WI38 (cell line): ENCODE results near the gene TESK1.
"Not testable (repeated sequence)": the region's sequence is repeated elsewhere in the genome, so short reads cannot be mapped to it uniquely, and the experiment has no call there.

ENCODE experiments used
- H3K4me3 ChIP-seq: 2 replicates; pipeline ENCODE4 v1.5.1; 2011; ENCODE audit warnings: low read depth, mild to moderate bottlenecking, control low read depth, low read length
- TF ChIP-seq, protein P1 (sequence below): IDR thresholded peaks from 2 replicates; pipeline ENCODE4 v1.5.1; 2012; ENCODE audit warnings: low read depth, mild to moderate bottlenecking, control low read depth, low read length

The TESK1 gene

DNA sequence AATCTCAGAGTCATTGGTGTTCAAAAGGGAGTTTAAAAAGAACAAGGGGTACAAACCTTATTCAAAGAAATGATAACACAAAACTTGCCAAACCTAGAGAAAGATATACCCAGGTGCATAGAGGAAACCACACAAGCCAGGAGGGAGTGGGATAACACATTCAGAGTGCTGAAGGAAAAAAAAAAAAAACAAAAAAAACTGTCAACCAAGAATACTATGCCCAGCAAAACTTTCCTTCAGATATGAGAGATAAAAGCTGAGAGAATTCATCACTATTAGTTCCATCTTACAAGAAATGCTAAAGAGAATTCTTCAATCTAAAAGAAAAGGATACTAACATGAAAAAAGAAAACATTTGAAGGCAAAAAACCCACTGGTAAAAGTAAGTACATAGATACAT, 11.5 kb upstream of the TESK1 start:
- TF ChIP-seq, protein P1, sequence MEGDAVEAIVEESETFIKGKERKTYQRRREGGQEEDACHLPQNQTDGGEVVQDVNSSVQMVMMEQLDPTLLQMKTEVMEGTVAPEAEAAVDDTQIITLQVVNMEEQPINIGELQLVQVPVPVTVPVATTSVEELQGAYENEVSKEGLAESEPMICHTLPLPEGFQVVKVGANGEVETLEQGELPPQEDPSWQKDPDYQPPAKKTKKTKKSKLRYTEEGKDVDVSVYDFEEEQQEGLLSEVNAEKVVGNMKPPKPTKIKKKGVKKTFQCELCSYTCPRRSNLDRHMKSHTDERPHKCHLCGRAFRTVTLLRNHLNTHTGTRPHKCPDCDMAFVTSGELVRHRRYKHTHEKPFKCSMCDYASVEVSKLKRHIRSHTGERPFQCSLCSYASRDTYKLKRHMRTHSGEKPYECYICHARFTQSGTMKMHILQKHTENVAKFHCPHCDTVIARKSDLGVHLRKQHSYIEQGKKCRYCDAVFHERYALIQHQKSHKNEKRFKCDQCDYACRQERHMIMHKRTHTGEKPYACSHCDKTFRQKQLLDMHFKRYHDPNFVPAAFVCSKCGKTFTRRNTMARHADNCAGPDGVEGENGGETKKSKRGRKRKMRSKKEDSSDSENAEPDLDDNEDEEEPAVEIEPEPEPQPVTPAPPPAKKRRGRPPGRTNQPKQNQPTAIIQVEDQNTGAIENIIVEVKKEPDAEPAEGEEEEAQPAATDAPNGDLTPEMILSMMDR: no peak
- no peak overlapping the region for H3K4me3 ChIP-seq

DNA sequence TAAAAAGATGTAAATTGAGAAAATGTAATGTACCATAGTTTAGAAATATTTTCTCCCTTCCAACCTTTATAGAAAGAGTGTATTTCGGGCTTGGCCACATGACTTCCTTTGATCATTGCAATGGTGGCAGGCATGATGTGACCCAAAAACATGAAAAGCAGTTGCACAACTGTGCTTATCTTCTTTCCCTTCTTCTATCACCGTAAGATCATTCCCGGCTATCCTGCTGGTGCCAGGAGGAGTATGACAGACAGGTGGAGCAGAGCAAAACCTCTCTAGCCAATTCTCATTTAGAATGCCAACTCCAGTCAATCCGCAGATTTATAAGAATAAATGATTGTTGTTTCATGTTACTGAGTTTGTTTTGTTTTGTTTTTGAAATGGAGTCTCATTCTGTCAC, 10.6 kb upstream of the TESK1 start:
- TF ChIP-seq, protein P1: no peak
- H3K4me3 ChIP-seq: no peak overlapping the region

DNA sequence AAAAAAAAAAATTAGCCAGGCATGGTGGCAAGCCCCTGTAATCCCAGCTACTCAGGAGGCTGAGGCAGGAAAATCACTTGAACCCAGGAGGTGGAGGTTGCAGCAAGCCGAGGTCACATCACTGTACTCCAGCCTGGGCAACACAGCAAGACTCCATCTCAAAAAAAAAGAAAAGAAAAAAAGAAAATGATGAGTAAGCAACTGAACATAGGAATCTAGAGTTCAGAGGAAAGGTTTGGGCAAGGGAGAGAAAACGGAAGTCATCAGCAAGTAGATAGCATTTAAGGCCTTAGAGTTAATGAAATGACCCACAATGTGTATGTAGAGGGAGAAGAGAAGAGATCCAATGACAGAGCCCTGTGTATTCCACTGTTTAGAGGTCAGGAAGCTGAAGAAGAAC, 8.2 kb upstream of the TESK1 start:
- H3K4me3 ChIP-seq: not testable (repeated sequence)

DNA sequence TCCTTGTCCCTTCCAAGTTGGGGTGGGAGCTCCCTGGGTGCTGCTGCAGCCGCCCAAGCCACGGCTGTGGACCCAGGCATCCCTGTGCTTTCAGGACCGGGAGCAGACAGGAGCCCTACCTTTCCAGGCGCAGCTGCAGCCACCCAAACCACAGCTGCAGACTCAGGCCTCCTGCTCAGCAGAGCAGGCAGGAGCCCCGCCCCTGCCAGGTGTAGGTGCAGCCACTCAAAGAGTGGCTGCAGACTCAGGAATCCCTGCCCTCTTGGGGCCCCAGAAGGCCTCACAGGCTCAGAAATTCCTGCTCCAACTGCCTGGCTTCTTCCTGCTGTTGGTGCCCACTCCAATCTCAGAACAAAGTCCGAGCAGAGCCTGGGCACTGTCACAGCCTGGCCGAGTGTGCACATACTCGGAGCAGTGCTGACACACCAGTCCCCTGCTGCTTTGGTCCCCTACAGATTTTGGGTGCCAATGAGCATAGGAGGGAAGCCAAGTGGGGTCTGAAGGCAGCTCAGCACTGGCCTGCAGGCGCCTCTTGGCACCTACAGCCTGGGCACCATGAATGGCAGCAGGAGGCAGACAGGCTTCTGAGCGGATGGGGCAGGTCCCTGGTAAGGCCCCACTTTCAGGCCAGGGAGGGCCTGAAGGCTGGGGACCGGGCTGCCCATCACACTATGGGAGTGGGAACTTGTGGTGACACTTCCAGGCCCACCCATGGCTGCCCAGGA, 6.0 kb upstream of the TESK1 start:
- TF ChIP-seq, protein P1: no peak
- no peak overlapping the region for H3K4me3 ChIP-seq

DNA sequence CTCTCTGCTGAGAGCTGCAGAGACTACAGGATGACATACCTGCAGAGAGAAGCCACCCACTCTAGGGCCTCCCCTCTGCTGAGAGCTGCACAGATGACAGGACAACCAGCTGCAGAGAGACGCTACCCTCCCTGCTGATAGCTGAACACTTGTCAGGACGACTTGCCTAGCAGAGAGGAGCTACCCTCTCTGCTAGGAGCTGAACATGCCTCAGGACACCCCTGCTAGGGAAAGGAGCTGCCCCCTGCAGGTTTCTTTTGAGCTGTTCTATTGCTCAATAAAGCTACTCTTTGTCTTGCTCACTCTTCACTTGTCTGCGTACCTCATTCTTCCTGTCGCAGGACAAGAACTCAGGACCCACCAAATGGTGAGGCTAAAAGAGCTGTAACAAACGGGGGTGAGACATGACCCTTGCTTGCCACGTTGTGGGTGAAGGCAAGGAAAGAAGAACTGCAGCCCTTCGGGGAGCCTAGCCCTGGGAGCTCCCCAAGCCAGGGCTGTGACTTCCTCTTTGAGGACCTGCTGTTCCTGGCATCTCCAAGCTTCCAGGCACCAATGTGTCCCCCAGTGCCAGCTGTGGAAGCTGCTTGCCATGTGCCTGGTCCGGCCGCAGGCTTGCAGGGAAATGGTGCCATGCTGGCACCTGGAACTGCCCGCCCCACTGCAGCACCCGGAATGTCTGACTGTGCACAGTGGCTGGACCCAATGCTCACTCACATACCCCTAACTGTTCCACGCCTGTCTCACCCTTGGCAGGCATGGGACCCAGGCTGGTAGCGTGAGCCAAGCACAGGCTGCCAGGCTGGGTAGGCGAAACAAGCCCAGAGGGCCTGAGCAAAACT, 5.1 kb upstream of the TESK1 start:
- TF ChIP-seq, protein P1: no peak
- no peak overlapping the region for H3K4me3 ChIP-seq

DNA sequence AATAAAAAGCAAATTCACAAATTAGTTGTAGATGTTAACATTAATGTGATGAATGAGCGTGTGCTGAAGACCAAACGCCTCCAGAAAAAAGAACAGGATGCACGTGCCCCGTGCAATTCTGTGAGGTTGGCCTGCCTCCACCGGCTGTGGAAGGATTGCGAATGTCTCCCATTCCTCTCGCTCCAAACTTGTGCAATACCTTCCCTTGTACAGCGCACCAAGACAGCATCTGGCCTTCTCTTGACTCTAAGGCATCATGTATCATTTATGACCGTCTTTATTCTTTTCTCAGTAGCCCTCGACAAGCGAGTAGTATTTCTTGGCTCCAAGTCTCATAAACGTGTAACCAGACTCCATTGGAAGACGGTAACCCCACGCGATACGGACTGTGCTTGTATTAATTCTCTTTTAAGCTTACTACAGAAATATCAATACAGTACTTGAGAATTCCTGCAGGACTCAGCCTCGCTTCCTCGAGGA, 1.5 kb upstream of the TESK1 start:
- H3K4me3 ChIP-seq: peak overlapping the region; percentile 54
- TF ChIP-seq, protein P1: no peak

DNA sequence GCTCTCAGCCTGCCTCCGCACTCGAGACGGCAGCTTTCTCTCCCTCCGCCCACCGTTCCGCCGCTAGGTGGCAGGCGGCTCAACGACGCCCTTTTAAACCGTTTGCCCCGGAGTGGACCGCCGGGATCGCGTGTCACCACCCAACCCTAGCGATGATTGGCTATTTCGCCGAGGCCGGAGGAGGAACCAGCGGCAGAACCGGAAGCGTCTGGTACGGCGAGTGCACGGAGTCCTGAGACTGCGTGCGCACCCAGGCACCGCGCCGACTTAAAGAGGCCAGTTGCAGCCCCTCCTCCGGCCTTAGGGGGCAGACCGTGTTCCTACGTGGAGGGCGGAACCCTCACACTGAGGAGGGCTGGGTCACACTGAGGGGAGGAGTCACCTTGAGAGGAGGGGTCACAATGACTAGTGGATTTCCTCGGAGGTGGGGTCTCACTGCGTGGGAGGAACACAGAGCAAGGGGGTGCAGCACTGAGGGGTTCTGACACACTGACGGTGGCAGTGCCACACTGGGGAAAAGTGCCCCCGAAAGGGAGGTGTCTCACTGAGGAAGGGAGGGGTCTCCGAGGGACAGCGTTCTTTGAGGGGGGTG, 980 bp upstream of the TESK1 start:
- TF ChIP-seq, protein P1: peak; percentile 70
- peak overlapping the region; percentile 66 for H3K4me3 ChIP-seq
